GM10847 (cell line): ENCODE measurements around the gene TDP1.

Source experiments
- POLR2A ChIP-seq: IDR thresholded peaks from 2 replicates; pipeline ENCODE4 v1.6.1; 2011; ENCODE audit not compliant: insufficient read length; ENCODE audit errors: extremely low read depth

Gene TDP1

DNA sequence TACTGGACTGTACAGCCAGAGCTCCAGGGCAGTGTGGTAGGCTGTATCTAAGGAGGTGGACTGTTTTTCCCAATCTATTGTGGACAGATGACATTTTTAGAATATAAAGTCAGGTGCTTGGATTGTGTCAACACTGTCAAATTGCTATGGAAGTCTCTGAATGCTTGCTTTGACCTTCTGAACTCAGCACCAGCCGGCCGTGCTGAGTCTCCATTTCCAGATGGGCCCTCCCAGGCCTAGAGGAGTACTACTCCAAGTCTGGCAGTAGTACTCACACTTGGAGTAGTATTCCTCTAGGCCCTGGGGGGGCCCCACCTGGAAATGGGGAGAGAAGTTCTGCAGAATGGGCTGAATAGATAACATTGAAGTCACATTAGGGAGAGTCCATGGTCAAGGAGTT lies 89.9 kb downstream of the TDP1 start:
- no peak for TF ChIP-seq POLR2A

DNA sequence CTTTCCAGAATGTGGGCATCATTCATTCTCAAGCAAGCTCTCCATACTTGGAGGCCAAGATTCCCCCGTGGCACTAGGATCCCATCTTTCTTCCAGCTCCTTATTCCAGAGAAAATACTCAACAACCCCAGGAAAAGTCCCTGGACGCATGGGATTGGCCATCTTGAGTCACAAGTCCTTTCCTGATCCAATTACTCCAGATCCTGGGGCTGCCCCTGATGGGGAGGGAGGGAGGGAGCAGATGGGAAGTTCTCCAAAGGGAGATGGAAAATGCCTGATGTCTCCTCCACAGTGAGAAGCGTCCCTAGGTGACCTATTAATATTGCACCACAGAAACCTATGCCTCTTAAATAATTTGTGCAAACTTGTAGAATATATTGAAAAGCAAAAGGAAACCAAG lies 93.7 kb downstream of the TDP1 start:
- no peak for TF ChIP-seq POLR2A

- TF ChIP-seq POLR2A, result no peak
Observed at GRCh38 chr14:90050271-90050670, 94.5 kb downstream of the TDP1 start.

DNA sequence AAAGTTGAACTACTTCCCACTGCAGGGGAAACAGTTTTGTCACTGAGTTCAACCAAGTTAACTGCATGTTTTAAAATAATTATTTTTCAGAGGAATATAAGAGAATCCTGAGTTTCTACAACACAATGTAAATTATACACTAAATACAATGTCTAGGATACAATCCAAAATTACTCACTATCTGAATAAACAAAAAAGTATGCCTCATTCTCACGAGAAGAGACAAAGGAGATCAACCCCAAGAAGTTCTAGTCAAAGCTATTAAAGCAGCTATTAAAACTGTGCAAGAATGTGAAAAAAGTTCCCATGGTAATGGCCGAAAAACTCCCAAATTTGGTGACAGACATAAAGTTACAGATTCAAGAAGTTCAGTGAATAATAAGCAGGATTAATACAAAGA lies 97.3 kb downstream of the TDP1 start:
- no peak for TF ChIP-seq POLR2A

GRCh38 chr14:90054803-90055202 lies 99.1 kb downstream of the TDP1 start:
- no peak for TF ChIP-seq POLR2A

DNA sequence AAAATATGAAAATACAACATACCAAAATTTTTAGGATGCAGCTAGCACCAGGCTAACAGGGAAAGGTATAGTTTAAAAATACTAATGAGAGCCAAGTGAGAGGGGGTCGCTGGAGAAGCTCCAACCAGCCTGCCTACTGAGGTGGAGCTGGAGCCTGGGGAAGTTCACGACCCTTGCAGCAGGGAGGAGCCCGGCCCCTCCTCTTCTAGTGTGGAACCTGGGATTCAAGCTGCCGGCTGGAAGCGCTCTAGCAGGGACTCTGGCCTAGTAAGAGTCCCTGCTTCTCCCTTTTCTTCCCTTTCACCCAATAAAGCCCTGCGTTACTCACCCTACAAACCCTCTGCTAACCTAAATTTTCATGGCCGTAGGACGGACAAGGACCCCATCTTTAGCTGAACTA lies 101.1 kb downstream of the TDP1 start:
- no peak for TF ChIP-seq POLR2A

DNA sequence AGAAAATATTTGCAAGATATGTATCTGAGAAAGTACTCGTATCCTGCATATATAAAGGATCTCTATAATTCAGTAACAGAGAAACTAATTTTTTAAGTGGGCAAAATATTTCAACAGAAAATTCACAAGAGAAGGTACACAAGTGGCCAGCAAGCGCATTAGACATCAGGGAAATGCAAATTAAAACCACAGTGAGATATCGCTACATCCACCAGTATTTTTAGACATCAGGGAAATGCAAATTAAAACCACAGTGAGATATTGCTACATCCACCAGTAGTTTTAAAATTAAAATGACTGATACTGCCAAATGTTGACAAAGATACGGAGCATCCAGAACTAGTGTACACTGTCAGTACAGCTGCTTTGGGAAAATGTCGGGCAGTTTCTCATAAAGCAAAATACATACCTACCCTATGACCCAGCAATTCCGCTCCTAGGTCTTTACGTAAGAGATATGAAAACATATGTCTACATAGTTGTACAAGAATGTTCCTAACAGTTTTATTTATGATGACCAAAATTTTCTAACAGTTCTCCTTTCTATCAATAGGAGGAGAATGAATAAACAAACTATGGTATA lies 103.2 kb downstream of the TDP1 start:
- no peak for TF ChIP-seq POLR2A

DNA sequence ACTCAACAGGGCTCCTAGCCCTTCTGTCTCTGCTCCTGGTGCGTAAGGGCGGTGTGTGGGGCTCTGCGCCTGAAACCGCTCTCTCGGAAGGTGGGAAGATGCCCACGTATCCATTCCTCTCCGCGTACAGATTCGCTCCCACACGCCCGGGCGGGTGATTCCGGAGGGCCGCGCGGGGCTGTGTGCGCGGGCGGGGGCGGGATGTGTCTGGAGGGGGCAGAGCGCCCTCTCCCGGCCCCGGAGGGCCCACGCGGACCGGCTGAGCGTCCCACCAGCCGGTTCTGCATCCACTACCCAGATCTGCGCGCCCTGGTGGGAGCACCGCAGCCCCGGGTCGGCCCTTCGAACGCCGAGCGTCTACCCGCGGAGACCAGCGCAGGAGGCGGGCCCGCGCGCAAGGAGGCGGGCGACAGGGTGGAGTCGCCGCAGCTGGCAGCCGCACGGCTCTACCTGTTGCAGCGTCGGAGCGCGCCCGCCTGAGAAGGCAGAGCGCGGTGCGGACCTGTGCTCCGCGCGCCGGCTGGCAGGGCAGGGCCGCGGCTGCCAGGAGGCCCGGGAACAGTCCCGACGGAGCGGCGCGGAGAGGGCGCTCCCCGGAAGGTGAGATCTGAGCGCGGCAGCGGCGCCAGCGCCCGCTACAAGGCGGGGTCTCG lies 104.7 kb downstream of the TDP1 start:
- no peak for TF ChIP-seq POLR2A

DNA sequence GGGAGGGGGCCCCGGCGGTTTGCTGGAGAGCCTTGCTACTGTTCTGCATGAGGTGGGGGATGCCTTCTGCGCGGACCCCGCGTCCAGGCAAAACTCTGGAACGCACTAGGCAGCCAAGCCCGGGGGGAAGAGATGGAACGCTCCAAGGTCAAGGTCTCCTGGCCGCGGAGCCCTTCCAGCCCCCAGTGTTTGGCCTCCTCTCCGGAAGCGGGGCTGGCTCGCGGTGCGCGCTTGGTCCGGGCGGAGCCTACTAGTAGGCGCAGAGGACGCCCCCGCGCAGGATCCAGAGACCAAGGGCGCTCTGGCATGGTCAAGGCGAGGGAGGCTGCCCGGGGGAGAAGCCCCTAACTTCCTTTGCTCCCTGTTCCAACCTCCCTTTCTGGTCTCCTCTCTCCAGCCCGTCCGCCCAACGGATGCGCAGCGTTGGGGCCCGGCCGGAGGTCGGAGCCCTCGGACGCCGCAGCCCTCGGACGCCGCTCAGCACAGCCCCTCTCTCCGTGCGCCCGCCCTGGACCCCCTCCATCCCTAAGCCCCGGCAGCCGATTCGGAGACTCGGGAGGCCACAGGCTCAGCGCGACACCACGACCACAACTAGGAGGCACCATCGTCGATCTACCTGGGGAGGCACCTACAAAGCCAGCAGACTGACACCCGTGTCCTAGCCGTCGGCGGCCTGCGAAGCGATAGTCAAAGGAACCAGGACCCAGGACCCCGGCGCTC lies 105.4 kb downstream of the TDP1 start:
- no peak for TF ChIP-seq POLR2A

GRCh38 chr14:90061685-90062126 lies 106.0 kb downstream of the TDP1 start, which contains the start of gene KCNK13:
TSS of gene KCNK13 (plus strand) at chr14:90061994. CDS start at chr14:90062206, 212 bp downstream.
- TF ChIP-seq POLR2A, result no peak

- no peak for TF ChIP-seq POLR2A
Observed at GRCh38 chr14:90062127-90062794, 106.5 kb downstream of the TDP1 start.

- no peak for TF ChIP-seq POLR2A
Observed at GRCh38 chr14:90062822-90063539, 107.3 kb downstream of the TDP1 start.

DNA sequence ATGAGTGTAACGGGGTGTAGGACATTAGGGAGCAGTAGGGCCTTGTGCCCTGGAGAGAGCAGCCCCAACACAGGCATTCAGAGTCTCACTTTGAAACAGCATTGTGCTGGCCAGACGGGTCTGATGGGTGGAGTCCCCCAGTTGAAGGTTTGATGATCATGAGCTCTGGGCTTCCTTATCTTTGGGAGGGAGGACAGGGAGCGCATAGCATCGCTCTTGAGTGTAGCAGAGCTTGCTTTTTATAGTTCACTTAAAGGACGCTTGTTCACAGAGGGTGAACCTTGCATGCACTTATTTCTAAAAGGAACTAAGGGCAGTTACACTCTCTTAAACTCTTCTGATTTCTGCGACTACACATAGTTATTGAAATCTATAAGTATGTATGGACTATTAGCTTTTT lies 116.6 kb downstream of the TDP1 start:
- TF ChIP-seq POLR2A, result no peak

DNA sequence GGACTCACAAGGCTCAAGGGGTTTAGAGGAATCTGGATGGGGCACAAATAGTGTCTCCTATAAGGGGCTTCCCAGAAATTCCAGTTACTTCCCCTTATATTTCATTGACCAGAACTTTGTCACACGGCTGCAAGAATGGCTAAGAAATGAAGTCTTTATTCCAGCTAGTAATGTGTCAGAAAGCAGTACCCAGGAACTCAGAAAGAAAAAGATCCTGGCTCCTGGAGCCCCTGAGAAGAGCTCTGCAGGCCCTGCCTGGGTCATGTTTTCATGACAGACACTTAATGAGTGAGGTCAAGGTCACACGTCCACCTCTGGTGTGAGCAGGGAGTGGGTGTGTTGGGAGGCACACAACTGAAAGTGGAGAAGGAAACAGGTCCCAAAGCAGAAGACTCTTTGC lies 123.8 kb downstream of the TDP1 start:
- TF ChIP-seq POLR2A, result no peak

DNA sequence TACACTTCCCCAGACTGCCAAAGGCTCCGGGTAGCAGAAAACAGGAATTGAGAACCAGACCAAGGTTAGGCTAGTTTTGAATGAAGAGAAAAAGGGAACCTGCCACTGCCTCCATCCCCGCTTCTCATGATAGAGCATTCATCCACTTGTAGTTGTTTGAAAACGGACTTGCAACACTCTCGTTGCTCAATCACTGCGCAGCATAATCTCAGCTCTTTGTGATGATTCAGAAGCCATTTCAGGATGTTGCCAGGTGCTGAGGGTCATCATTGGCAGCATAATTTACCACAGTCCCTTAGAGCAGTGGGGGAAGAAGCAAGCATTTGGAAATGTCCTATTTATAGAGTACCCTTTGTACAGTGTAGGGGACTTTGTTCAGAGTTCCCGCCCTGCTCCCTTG lies 131.7 kb downstream of the TDP1 start:
- TF ChIP-seq POLR2A, result no peak
